Measurements from ENCODE around the gene PGS1. TPM values are rescaled to one million over a fixed set of nuclear protein-coding genes. Genes with fewer than 3 reads are reported as not detected.
A peak's percentile ranks its signal among the peaks of the same experiment; 100 is the strongest.

PGS1 gene
- total and polyA plus RNA-seq, 7 experiments from 2014 or later: 36.1 to 84.3 (median 77.3) TPM

- no peak overlapping the region for H3K27ac ChIP-seq (ENCODE audit: low read depth, low read length)
- no peaks in the 10 kb centered on the region for H3K27me3 ChIP-seq (ENCODE audit: control insufficient read depth in 2 of 2, insufficient read depth in 2 of 2, low read length in 2 of 2)
- H3K27me3 Mint-ChIP-seq: no peaks in the 10 kb centered on the region
- ATAC-seq (no peak), DNase-seq (no peak)
- H3K9me3 Mint-ChIP-seq: no peaks in the 10 kb centered on the region
- H3K36me3 ChIP-seq (ENCODE audit: control insufficient read depth in 2 of 3, insufficient read depth in 3 of 3, low read length in 3 of 3): peaks cover 6 to 91% (median 33%) of the 10 kb centered on the region in 3 experiments
- intact Hi-C loops (cut with micrococcal nuclease): no loop called here
- ChIA-PET POLR2A (no interaction called here), CTCF (interaction anchor here (0.7 to 1.1 kb wide), 2 partner anchors 12 to 460 kb away, joined by 3 read pairs; no protein-coding TSS in a partner anchor)
- H3K4me3 Mint-ChIP-seq: no peak overlapping the region
- H3K36me3 Mint-ChIP-seq: peaks cover 17 to 47% (median 23%) of the 10 kb centered on the region in 5 donors
- peaks cover 0 to 5% of the 10 kb centered on the region in 2 donors for H3K4me1 ChIP-seq (ENCODE audit: control insufficient read depth in 2 of 2, insufficient read depth in 2 of 2, low read length in 2 of 2)
- H3K9me3 ChIP-seq (ENCODE audit: control insufficient read depth in 2 of 3, low read length in 3 of 3): no peaks in the 10 kb centered on the region
- no peak overlapping the region for H3K4me3 ChIP-seq (ENCODE audit: low read length)
- H3K4me1 Mint-ChIP-seq: peaks cover 7 to 37% (median 24%) of the 10 kb centered on the region in 7 donors
- H3K27ac Mint-ChIP-seq: no peak overlapping the region
Measured at GRCh38 chr17:78403822-78404221, 25.4 kb downstream of the PGS1 start.

- peaks cover 14 to 57% (median 30%) of the 10 kb centered on the region in 7 donors for H3K4me1 Mint-ChIP-seq
- ATAC-seq: no peak
- Histone ChIP-seq H3K27me3 (ENCODE audit: control insufficient read depth in 2 of 2, insufficient read depth in 2 of 2, low read length in 2 of 2) (no peaks in the 10 kb centered on the region), H3K4me1 (ENCODE audit: control insufficient read depth in 2 of 2, insufficient read depth in 2 of 2, low read length in 2 of 2) (peaks cover 5 to 7% of the 10 kb centered on the region in 2 donors), H3K4me3 (ENCODE audit: low read length) (no peak overlapping the region), H3K27ac (ENCODE audit: low read depth, low read length) (peak overlapping the region; percentile 20), H3K9me3 (ENCODE audit: control insufficient read depth in 2 of 3, low read length in 3 of 3) (no peaks in the 10 kb centered on the region), H3K36me3 (ENCODE audit: control insufficient read depth in 2 of 3, insufficient read depth in 3 of 3, low read length in 3 of 3) (peaks cover 6 to 73% (median 18%) of the 10 kb centered on the region in 3 experiments)
- ChIA-PET CTCF (interaction anchor here (0.9 kb wide), 1 partner anchor 8 kb away, joined by 4 read pairs; no protein-coding TSS in a partner anchor), POLR2A (no interaction called here)
- no peaks in the 10 kb centered on the region for H3K9me3 Mint-ChIP-seq
- H3K36me3 Mint-ChIP-seq: peaks cover 14 to 33% (median 18%) of the 10 kb centered on the region in 5 donors
- H3K27me3 Mint-ChIP-seq: no peaks in the 10 kb centered on the region
- no peak for DNase-seq
- intact Hi-C loops (cut with micrococcal nuclease): no loop called here
- no peak overlapping the region for H3K4me3 Mint-ChIP-seq
- peak overlapping the region in 5 of 9 donors; percentile 12 to 88 (median 28) for H3K27ac Mint-ChIP-seq
Measured at GRCh38 chr17:78406396-78406795, 27.9 kb downstream of the PGS1 start.

GRCh38 chr17:78406920-78407319 lies 28.5 kb downstream of the PGS1 start:
- peaks cover 14 to 60% (median 28%) of the 10 kb centered on the region in 7 donors for H3K4me1 Mint-ChIP-seq
- H3K4me3 Mint-ChIP-seq: peak overlapping the region in 1 of 10 donors; percentile 37
- Histone ChIP-seq H3K4me1 (ENCODE audit: control insufficient read depth in 2 of 2, insufficient read depth in 2 of 2, low read length in 2 of 2) (peaks cover 5 to 7% of the 10 kb centered on the region in 2 donors), H3K27ac (ENCODE audit: low read depth, low read length) (peak overlapping the region; percentile 20), H3K9me3 (ENCODE audit: control insufficient read depth in 2 of 3, low read length in 3 of 3) (no peaks in the 10 kb centered on the region), H3K36me3 (ENCODE audit: control insufficient read depth in 2 of 3, insufficient read depth in 3 of 3, low read length in 3 of 3) (peaks cover 6 to 71% (median 14%) of the 10 kb centered on the region in 3 experiments), H3K4me3 (ENCODE audit: low read length) (no peak overlapping the region), H3K27me3 (ENCODE audit: control insufficient read depth in 2 of 2, insufficient read depth in 2 of 2, low read length in 2 of 2) (no peaks in the 10 kb centered on the region)
- H3K36me3 Mint-ChIP-seq: peaks cover 14 to 28% (median 17%) of the 10 kb centered on the region in 5 donors
- ChIA-PET CTCF (interaction anchor here (0.9 kb wide), 1 partner anchor 8 kb away, joined by 4 read pairs; no protein-coding TSS in a partner anchor), POLR2A (no interaction called here)
- no peaks in the 10 kb centered on the region for H3K27me3 Mint-ChIP-seq
- intact Hi-C loops (cut with micrococcal nuclease): no loop called here
- no peak for ATAC-seq
- no peak for DNase-seq
- peak overlapping the region in 5 of 9 donors; percentile 14 to 88 (median 40) for H3K27ac Mint-ChIP-seq
- no peaks in the 10 kb centered on the region for H3K9me3 Mint-ChIP-seq

GRCh38 chr17:78407387-78408000 lies 29.0 kb downstream of the PGS1 start:
- Histone ChIP-seq H3K4me1 (ENCODE audit: control insufficient read depth in 2 of 2, insufficient read depth in 2 of 2, low read length in 2 of 2) (peaks cover 6 to 7% of the 10 kb centered on the region in 2 donors), H3K36me3 (ENCODE audit: control insufficient read depth in 2 of 3, insufficient read depth in 3 of 3, low read length in 3 of 3) (peaks cover 6 to 68% (median 14%) of the 10 kb centered on the region in 3 experiments), H3K27me3 (ENCODE audit: control insufficient read depth in 2 of 2, insufficient read depth in 2 of 2, low read length in 2 of 2) (no peaks in the 10 kb centered on the region), H3K9me3 (ENCODE audit: control insufficient read depth in 2 of 3, low read length in 3 of 3) (no peaks in the 10 kb centered on the region), H3K4me3 (ENCODE audit: low read length) (no peak overlapping the region), H3K27ac (ENCODE audit: low read depth, low read length) (no peak overlapping the region)
- peaks cover 19 to 66% (median 33%) of the 10 kb centered on the region in 7 donors for H3K4me1 Mint-ChIP-seq
- H3K27ac Mint-ChIP-seq: peak overlapping the region in 7 of 9 donors; percentile 37 to 86 (median 65)
- H3K4me3 Mint-ChIP-seq: no peak overlapping the region
- intact Hi-C loops (cut with micrococcal nuclease): no loop called here
- CTCF ChIA-PET: interaction anchor here (1.0 kb wide), 1 partner anchor 14 kb away, joined by 4 read pairs; no protein-coding TSS in a partner anchor
- peaks cover 11 to 24% (median 14%) of the 10 kb centered on the region in 5 donors for H3K36me3 Mint-ChIP-seq
- H3K9me3 Mint-ChIP-seq: no peaks in the 10 kb centered on the region
- no peak for ATAC-seq
- H3K27me3 Mint-ChIP-seq: no peaks in the 10 kb centered on the region
- no peak for DNase-seq
- POLR2A ChIA-PET: no interaction called here

GRCh38 chr17:78408476-78409050 lies 30.1 kb downstream of the PGS1 start:
- DNase-seq: no peak
- Mint-ChIP-seq H3K27ac (peak overlapping the region; percentile 40 to 89 (median 76)), H3K4me3 (no peak overlapping the region), H3K36me3 (peaks cover 0 to 26% (median 5%) of the 10 kb centered on the region in 5 donors), H3K9me3 (no peaks in the 10 kb centered on the region), H3K27me3 (no peaks in the 10 kb centered on the region), H3K4me1 (peaks cover 30 to 77% (median 42%) of the 10 kb centered on the region in 7 donors)
- Histone ChIP-seq H3K27me3 (ENCODE audit: control insufficient read depth in 2 of 2, insufficient read depth in 2 of 2, low read length in 2 of 2) (no peaks in the 10 kb centered on the region), H3K9me3 (ENCODE audit: control insufficient read depth in 2 of 3, low read length in 3 of 3) (no peaks in the 10 kb centered on the region), H3K4me3 (ENCODE audit: low read length) (no peak overlapping the region), H3K27ac (ENCODE audit: low read depth, low read length) (no peak overlapping the region), H3K36me3 (ENCODE audit: control insufficient read depth in 2 of 3, insufficient read depth in 3 of 3, low read length in 3 of 3) (peaks cover 6 to 57% (median 7%) of the 10 kb centered on the region in 3 experiments), H3K4me1 (ENCODE audit: control insufficient read depth in 2 of 2, insufficient read depth in 2 of 2, low read length in 2 of 2) (peaks cover 11 to 17% of the 10 kb centered on the region in 2 donors)
- ATAC-seq: no peak
- ChIA-PET POLR2A (no interaction called here), CTCF (interaction anchor here (0.7 kb wide), 1 partner anchor 334 kb away, joined by 3 read pairs; no protein-coding TSS in a partner anchor)
- intact Hi-C loops (cut with micrococcal nuclease): no loop called here

GRCh38 chr17:78409191-78409928 lies 30.9 kb downstream of the PGS1 start:
- Mint-ChIP-seq H3K27me3 (no peaks in the 10 kb centered on the region), H3K27ac (peak overlapping the region; percentile 12 to 89 (median 73)), H3K4me3 (peak overlapping the region in 3 of 10 donors; percentile 23 to 36 (median 36)), H3K9me3 (no peaks in the 10 kb centered on the region), H3K36me3 (peaks cover 0 to 23% (median 0%) of the 10 kb centered on the region in 5 donors), H3K4me1 (peaks cover 38 to 85% (median 50%) of the 10 kb centered on the region in 7 donors)
- H3K27me3 ChIP-seq (ENCODE audit: control insufficient read depth in 2 of 2, insufficient read depth in 2 of 2, low read length in 2 of 2): no peaks in the 10 kb centered on the region
- H3K4me1 ChIP-seq (ENCODE audit: control insufficient read depth in 2 of 2, insufficient read depth in 2 of 2, low read length in 2 of 2): peaks cover 19 to 25% of the 10 kb centered on the region in 2 donors
- intact Hi-C loops (cut with micrococcal nuclease): no loop called here
- ChIA-PET CTCF (no interaction called here), POLR2A (no interaction called here)
- H3K27ac ChIP-seq (ENCODE audit: low read depth, low read length): no peak overlapping the region
- no peak for DNase-seq
- no peak for ATAC-seq
- H3K9me3 ChIP-seq (ENCODE audit: control insufficient read depth in 2 of 3, low read length in 3 of 3): no peaks in the 10 kb centered on the region
- H3K36me3 ChIP-seq (ENCODE audit: control insufficient read depth in 2 of 3, insufficient read depth in 3 of 3, low read length in 3 of 3): peaks cover 4 to 49% (median 6%) of the 10 kb centered on the region in 3 experiments
- no peak overlapping the region for H3K4me3 ChIP-seq (ENCODE audit: low read length)

Data from naive thymus-derived CD4-positive, alpha-beta T cell (primary cell).